H9 (cell line): ENCODE data around the gene CRACDL. TPM values are rescaled to one million over a fixed set of nuclear protein-coding genes. Genes with fewer than 3 reads are reported as not detected.

Experiments used
- DNase-seq: peaks from one replicate; pipeline ENCODE4 v3.0.0-alpha.2; 2017
- H2AFZ ChIP-seq: one replicate; pipeline ENCODE4 v1.6.1; 2013; ENCODE audit warnings: mild to moderate bottlenecking, low read length, control low read depth, moderate library complexity
- H2AK5ac ChIP-seq: 2 replicates; pipeline ENCODE4 v1.6.1; 2013; ENCODE audit warnings: low read length, control low read depth, mixed read lengths; ENCODE audit not compliant: insufficient read length
- H2BK120ac ChIP-seq: one replicate; pipeline ENCODE4 v1.6.1; 2013; ENCODE audit warnings: low read depth, mild to moderate bottlenecking, low read length, control low read depth, inconsistent platforms; ENCODE audit not compliant: poor library complexity, severe bottlenecking
- H2BK12ac ChIP-seq: 2 replicates; pipeline ENCODE4 v1.6.1; 2013; ENCODE audit warnings: low read length, control low read depth, mixed read lengths, low read depth; ENCODE audit not compliant: insufficient read length
- H2BK15ac ChIP-seq: 2 replicates; pipeline ENCODE4 v1.6.1; 2013; ENCODE audit warnings: low read depth, low read length, control low read depth
- H2BK20ac ChIP-seq: one replicate; pipeline ENCODE4 v1.6.1; 2013; ENCODE audit warnings: low read depth, mild to moderate bottlenecking, low read length, control low read depth, inconsistent platforms; ENCODE audit not compliant: poor library complexity, severe bottlenecking
- H2BK5ac ChIP-seq: 2 replicates; pipeline ENCODE4 v1.6.1; 2013; ENCODE audit warnings: low read length, control low read depth, mixed read lengths; ENCODE audit not compliant: insufficient read length
- H3K14ac ChIP-seq: 2 replicates; pipeline ENCODE4 v1.6.1; 2013; ENCODE audit warnings: low read length, control low read depth; ENCODE audit not compliant: insufficient read depth
- H3K18ac ChIP-seq: 2 replicates; pipeline ENCODE4 v1.6.1; 2013; ENCODE audit warnings: low read depth, mild to moderate bottlenecking, mixed read lengths, low read length, control low read depth; ENCODE audit not compliant: insufficient read length
- H3K23ac ChIP-seq: 2 replicates; pipeline ENCODE4 v1.6.1; 2013; ENCODE audit warnings: low read length, control low read depth, mixed read lengths, low read depth; ENCODE audit not compliant: insufficient read length
- H3K23me2 ChIP-seq: 2 replicates; pipeline ENCODE4 v1.6.1; 2013; ENCODE audit warnings: low read depth, mild to moderate bottlenecking, mixed read lengths, low read length, control low read depth; ENCODE audit not compliant: insufficient read length, poor library complexity, severe bottlenecking
- H3K27ac ChIP-seq: 2 replicates; pipeline ENCODE4 v1.5.1; 2013; ENCODE audit warnings: low read length, control low read depth, mixed read lengths, low read depth; ENCODE audit not compliant: insufficient read length
- H3K27me3 ChIP-seq: 2 replicates; pipeline ENCODE4 v1.6.1; 2013; ENCODE audit warnings: low read length, control low read depth, inconsistent platforms; ENCODE audit not compliant: insufficient read depth
- H3K4ac ChIP-seq: 2 replicates; pipeline ENCODE4 v1.6.1; 2013; ENCODE audit warnings: low read depth, mild to moderate bottlenecking, control low read depth, inconsistent platforms, low read length, moderate library complexity
- H3K4me1 ChIP-seq: 2 replicates; pipeline ENCODE4 v1.6.1; 2013; ENCODE audit warnings: low read length, control low read depth, inconsistent platforms; ENCODE audit not compliant: insufficient read depth
- H3K4me2 ChIP-seq: 2 replicates; pipeline ENCODE4 v1.6.1; 2013; ENCODE audit warnings: low read length, control low read depth, mixed read lengths; ENCODE audit not compliant: insufficient read length, insufficient read depth
- H3K56ac ChIP-seq: 2 replicates; pipeline ENCODE4 v1.6.1; 2013; ENCODE audit warnings: low read depth, mild to moderate bottlenecking, mixed read lengths, low read length, control low read depth; ENCODE audit not compliant: insufficient read length
- H3K79me1 ChIP-seq: 2 replicates; pipeline ENCODE4 v1.6.1; 2013; ENCODE audit warnings: low read depth, mild to moderate bottlenecking, moderate library complexity, low read length, control low read depth, inconsistent platforms; ENCODE audit not compliant: insufficient read depth, poor library complexity, severe bottlenecking
- H3K79me2 ChIP-seq: 2 replicates; pipeline ENCODE4 v1.6.1; 2013; ENCODE audit warnings: low read length, control low read depth, inconsistent platforms; ENCODE audit not compliant: insufficient read depth
- H3K9ac ChIP-seq: 2 replicates; pipeline ENCODE4 v1.6.1; 2013; ENCODE audit warnings: low read length, control low read depth, mixed read lengths; ENCODE audit not compliant: insufficient read length; ENCODE audit errors: extremely low read depth
- H3K9me3 ChIP-seq: one replicate; pipeline ENCODE4 v1.6.1; 2013; ENCODE audit warnings: low read depth, low read length, inconsistent platforms; ENCODE audit not compliant: control insufficient read depth
- H3T11ph ChIP-seq: one replicate; pipeline ENCODE4 v1.6.1; 2013; ENCODE audit warnings: mild to moderate bottlenecking, low read length, control low read depth, inconsistent platforms
- H4K20me1 ChIP-seq: one replicate; pipeline ENCODE4 v1.6.1; 2013; ENCODE audit not compliant: control insufficient read depth, insufficient read length, insufficient read depth
- H4K5ac ChIP-seq: 2 replicates; pipeline ENCODE4 v1.6.1; 2013; ENCODE audit warnings: low read depth, mild to moderate bottlenecking, mixed read lengths, low read length, control low read depth; ENCODE audit not compliant: insufficient read length
- H4K8ac ChIP-seq: replicated peaks from 2 replicates; pipeline ENCODE4 v1.6.1; 2013; ENCODE audit warnings: low read length, control low read depth, mixed read lengths, low read depth; ENCODE audit not compliant: insufficient read length
- H4K91ac ChIP-seq: 2 replicates; pipeline ENCODE4 v1.6.1; 2013; ENCODE audit warnings: low read depth, mild to moderate bottlenecking, moderate library complexity, mixed read lengths, low read length, control low read depth; ENCODE audit not compliant: insufficient read length
- H3K27ac Mint-ChIP-seq, 3 experiments: 2 replicates in 2 of 3; 3 replicates in 1 of 3; pipeline ENCODE4 v1.8.0; 2020 to 2021; ENCODE audit warnings: mixed read lengths in 3 of 3, mild to moderate bottlenecking in 1 of 3, moderate library complexity in 1 of 3
- H3K27me3 Mint-ChIP-seq: 2 replicates; pipeline ENCODE4 v1.8.0; 2021; ENCODE audit warnings: low read depth, mild to moderate bottlenecking, moderate library complexity, mixed read lengths
- H3K36me3 Mint-ChIP-seq, 3 experiments: 2 replicates in 2 of 3; 3 replicates in 1 of 3; pipeline ENCODE4 v1.8.0; 2020 to 2021; ENCODE audit warnings: low read depth in 3 of 3, mixed read lengths in 3 of 3; ENCODE audit not compliant: insufficient read depth in 1 of 3
- H3K4me1 Mint-ChIP-seq, 2 experiments: 2 replicates each; pipeline ENCODE4 v1.8.0; 2020; ENCODE audit warnings: mixed read lengths in 2 of 2
- H3K4me3 Mint-ChIP-seq, 2 experiments: 2 replicates in 1 of 2; 3 replicates in 1 of 2; pipeline ENCODE4 v1.8.0; 2020 to 2021; ENCODE audit warnings: mild to moderate bottlenecking in 2 of 2, mixed read lengths in 2 of 2, moderate library complexity in 1 of 2
- H3K9me3 Mint-ChIP-seq, 2 experiments: 2 replicates in 1 of 2; 3 replicates in 1 of 2; pipeline ENCODE4 v1.8.0; 2020; ENCODE audit warnings: mild to moderate bottlenecking in 2 of 2, mixed read lengths in 2 of 2, moderate library complexity in 1 of 2
- CTCF ChIP-seq: fragments of 200-600 bp; sonication (generic); conservative IDR thresholded peaks from 3 replicates; pipeline ENCODE4 v1.8.0; 2021; ENCODE audit warnings: antibody characterized with exemption, mild to moderate bottlenecking
- WGBS: extraction: QIAGEN DNeasy Blood & Tissue Kit; methylation state at CpG from one replicate; pipeline ENCODE4 v1.1.7; 2013; ENCODE audit warnings: missing lambda C conversion rate, low lambda C conversion rate, mixed read lengths; ENCODE audit not compliant: insufficient read length; ENCODE audit errors: extremely low coverage; 5-methylcytosine and 5-hydroxymethylcytosine counted together
- total RNA-seq: library from RNA; stranded (reverse); gene quantifications from 2 replicates; pipeline ENCODE4 v1.2.1, GENCODE V29; 2021

The CRACDL gene
- total RNA-seq, 1 experiment from 2014 or later = 0.48 TPM

- no peaks in the 10 kb centered on the region for H3K79me1 ChIP-seq
- H3K4me3 Mint-ChIP-seq = no peak overlapping the region
- H3K9me3 Mint-ChIP-seq = no peaks in the 10 kb centered on the region; a peak in 1 of 5 replicates
- no peak overlapping the region for H3K4me2 ChIP-seq
- H2BK120ac ChIP-seq = no peak overlapping the region
- H3K23ac ChIP-seq = no peak overlapping the region
- no peaks in the 10 kb centered on the region for H3K27me3 ChIP-seq
- no peaks in the 10 kb centered on the region for H3K23me2 ChIP-seq
- H3K14ac ChIP-seq = 0 out of 2 replicates have a peak overlapping the region, but pooled peaks have one; percentile 13
- H3K56ac ChIP-seq = no peak overlapping the region
- WGBS = no CpG with 5 or more reads among the region's 10 CpGs
- no peak overlapping the region for H3K27ac ChIP-seq
- H3K27ac Mint-ChIP-seq = no peak overlapping the region
- no peak overlapping the region for H3K9ac ChIP-seq
- no peaks in the 10 kb centered on the region for H3K4me1 ChIP-seq
- H4K20me1 ChIP-seq = no peaks in the 10 kb centered on the region
- H3K79me2 ChIP-seq = no peaks in the 10 kb centered on the region
- no peak for TF ChIP-seq CTCF
- DNase-seq = no peak
- H2AK5ac ChIP-seq = no peak overlapping the region
- H3T11ph ChIP-seq = no peak overlapping the region
- H2BK5ac ChIP-seq = no peak overlapping the region
- H3K18ac ChIP-seq = no peak overlapping the region
- no peaks in the 10 kb centered on the region for H3K36me3 Mint-ChIP-seq
- no peak overlapping the region for H4K8ac ChIP-seq
- H2BK15ac ChIP-seq = no peak overlapping the region
- H3K4ac ChIP-seq = no peak overlapping the region
- H2BK12ac ChIP-seq = no peak overlapping the region
- no peaks in the 10 kb centered on the region for H3K4me1 Mint-ChIP-seq
- H3K27me3 Mint-ChIP-seq = peaks cover 16% of the 10 kb centered on the region
- no peak overlapping the region for H4K5ac ChIP-seq
- H4K91ac ChIP-seq = no peak overlapping the region
- no peaks in the 10 kb centered on the region for H3K9me3 ChIP-seq
- no peak overlapping the region for H2BK20ac ChIP-seq
- no peak overlapping the region for H2AFZ ChIP-seq
Observed at GRCh38 chr2:98799375-98800329, 136.4 kb downstream of the CRACDL start.
